GM12878 (cell line): ENCODE results near the gene DEGS2. TPM values are rescaled to one million over a fixed set of nuclear protein-coding genes. Genes with fewer than 3 reads are reported as not detected.
A peak's percentile ranks its signal among the peaks of the same experiment; 100 is the strongest.

Experiments used
- ATAC-seq: fragments of 200-7000 bp; cut with Tn5 transposase; 3 replicates; pipeline ENCODE4 v1.9.1; 2020; ENCODE audit warnings: mild to moderate bottlenecking, moderate library complexity
- BruUV-seq: library from RNA; stranded (reverse); fragments of 400-500 nt; replicated peaks from 2 replicates; lab custom pipeline; 2021; lab: Mats Ljungman, UMichigan
- CTCF ChIA-PET: fragments of 300-600 bp; sonication (Branson Sonifier 250); formaldehyde crosslinking; extraction: SDS; loops from one replicate; lab custom pipeline; 2021; ENCODE audit warnings: inconsistent platforms; lab: Yijun Ruan, JAX
- POLR2A ChIA-PET: fragments of 350-600 bp; formaldehyde crosslinking; extraction: SDS; loops from one replicate; lab custom pipeline; 2021; ENCODE audit warnings: inconsistent platforms; lab: Charles Lee
- RAD21 ChIA-PET: fragments of 300-600 bp; sonication (Branson Sonifier 250); formaldehyde crosslinking; loops from one replicate; lab custom pipeline; 2023; ENCODE audit warnings: antibody characterized with exemption; ENCODE audit not compliant: unreplicated experiment; lab: Charles Lee
- SMC1A ChIA-PET: fragments of 300-600 bp; sonication (Branson Sonifier 250); formaldehyde crosslinking; loops from one replicate; lab custom pipeline; 2023; ENCODE audit not compliant: unreplicated experiment, uncharacterized antibody; lab: Charles Lee
- DNase-seq: peaks from one replicate; pipeline ENCODE4 v3.0.0-alpha.2; 2011; ENCODE audit warnings: low read depth, low spot score
- FAIRE-seq: peaks from 3 replicates; lab custom pipeline; 2011; peaks lifted over from hg19 to GRCh38; lab: Jason Lieb, UNC
- H2AFZ ChIP-seq: 2 replicates; pipeline ENCODE4 v1.6.0; 2011; ENCODE audit warnings: low read depth, low read length, control low read depth; ENCODE audit not compliant: control insufficient read depth
- H3K27ac ChIP-seq: 2 replicates; pipeline ENCODE4 v1.5.1; 2011; ENCODE audit warnings: control low read depth; ENCODE audit not compliant: control insufficient read depth, insufficient read depth
- H3K27me3 ChIP-seq, 2 experiments: replicated peaks in 1 of 2; 2 replicates each; pipeline versions ENCODE4 v1.6.0 to v1.6.1; 2011; ENCODE audit warnings: low read length in 1 of 2; ENCODE audit not compliant: control insufficient read depth in 2 of 2, insufficient read depth in 2 of 2
- H3K36me3 ChIP-seq, 2 experiments: 2 replicates each; pipeline ENCODE4 v1.5.1; 2011; ENCODE audit warnings: low read length in 1 of 2; ENCODE audit not compliant: control insufficient read depth in 2 of 2, insufficient read depth in 2 of 2
- H3K4me1 ChIP-seq: 2 replicates; pipeline ENCODE4 v1.6.1; 2011; ENCODE audit warnings: mild to moderate bottlenecking, low read length, moderate library complexity, mixed read lengths; ENCODE audit not compliant: control insufficient read depth, insufficient read depth
- H3K4me2 ChIP-seq: 2 replicates; pipeline ENCODE4 v1.6.0; 2011; ENCODE audit warnings: control low read depth; ENCODE audit not compliant: control insufficient read depth, insufficient read depth
- H3K4me3 ChIP-seq: fragments of 200-600 bp; sonication (generic); 2 replicates; pipeline ENCODE4 v1.5.1; 2016
- H3K79me2 ChIP-seq: 2 replicates; pipeline ENCODE4 v1.6.0; 2011; ENCODE audit warnings: low read length; ENCODE audit not compliant: control insufficient read depth, insufficient read depth
- H3K9ac ChIP-seq: 2 replicates; pipeline ENCODE4 v1.8.0; 2011; ENCODE audit warnings: low read length, control low read depth, mixed read lengths; ENCODE audit not compliant: control insufficient read depth, insufficient read depth
- H3K9me3 ChIP-seq: replicated peaks from 3 replicates; pipeline ENCODE4 v1.5.1; 2011; ENCODE audit warnings: mild to moderate bottlenecking, low read length; ENCODE audit not compliant: control insufficient read depth, insufficient read depth
- H4K20me1 ChIP-seq: 2 replicates; pipeline ENCODE4 v1.6.0; 2011; ENCODE audit not compliant: control insufficient read depth, insufficient read depth
- CTCF ChIP-seq, 3 experiments: IDR thresholded peaks in 2 of 3; conservative IDR thresholded peaks in 1 of 3; 2 replicates each; pipeline ENCODE4 v1.5.1; 2011; ENCODE audit warnings: low read depth in 3 of 3, low read length in 3 of 3, mild to moderate bottlenecking in 3 of 3, control low read depth in 2 of 3, moderate library complexity in 2 of 3, inconsistent platforms in 1 of 3, mixed read lengths in 1 of 3; ENCODE audit not compliant: control insufficient read depth in 2 of 3, insufficient read depth in 1 of 3; ENCODE audit errors: extremely low read depth in 1 of 3
- GATAD2B ChIP-seq: fragments of 450-650 bp; conservative IDR thresholded peaks from 2 replicates; pipeline ENCODE4 v1.6.1; 2017; ENCODE audit warnings: low read depth, mild to moderate bottlenecking, moderate library complexity
- IKZF1 ChIP-seq: fragments of 450-650 bp; conservative IDR thresholded peaks from 2 replicates; pipeline ENCODE4 v1.6.1; 2017; ENCODE audit warnings: antibody characterized with exemption, mild to moderate bottlenecking
- MXI1 ChIP-seq: fragments of 150-350 bp; IDR thresholded peaks from 2 replicates; pipeline ENCODE4 v1.6.1; 2011; ENCODE audit warnings: low read depth, mild to moderate bottlenecking, inconsistent platforms, low read length, improper control_type of control experiment
- STAT3 ChIP-seq: IDR thresholded peaks from 2 replicates; pipeline ENCODE4 v1.6.1; 2011; ENCODE audit warnings: low read depth, low read length, improper control_type of control experiment
- ZNF687 ChIP-seq: fragments of 450-650 bp; IDR thresholded peaks from 2 replicates; pipeline ENCODE4 v1.6.1; 2017; ENCODE audit warnings: mild to moderate bottlenecking, moderate library complexity
- WGBS: methylation state at CpG from one replicate; pipeline ENCODE4 v1.1.6; 2016; ENCODE audit warnings: low lambda C conversion rate; ENCODE audit not compliant: insufficient replicate concordance, insufficient coverage; ENCODE audit errors: missing lambda C conversion rate; 5-methylcytosine and 5-hydroxymethylcytosine counted together
- in situ Hi-C: fragments of 300-500 bp; cut with MboI; formaldehyde crosslinking; loops from 9 replicates; pipeline ENCODE4 v1.14.3; 2018; ENCODE audit warnings: mixed read lengths
- intact Hi-C: fragments of 100-400 bp; cut with micrococcal nuclease; formaldehyde crosslinking; loops from one replicate; pipeline ENCODE4 v1.14.2; 2022; ENCODE audit not compliant: unreplicated experiment
- polyA plus RNA-seq, 11 experiments: library from polyadenylated mRNA; depleted of rRNA in 4 of 11; unstranded in 6 of 11; stranded (reverse) in 5 of 11; fragments of >200 nt; fragmentation: Nextera tagmentation in 4 of 11; fragmentation: Illumina TruSeq in 1 of 11; extraction: Ambion mirVana in 4 of 11; extraction: Trizol in 1 of 11; gene quantifications; 1 replicate in 1 of 11; 2 replicates in 10 of 11; pipeline versions ENCODE4 v1.2.1 to v1.2.3, GENCODE V29; 2011 to 2016; ENCODE audit warnings: inconsistent platforms in 2 of 11, missing spikeins in 2 of 11, low read depth in 1 of 11
- total RNA-seq, 4 experiments: library from RNA; depleted of rRNA in 3 of 4; stranded (reverse); fragments of >200 nt in 3 of 4; fragmentation: Illumina TruSeq in 1 of 4; extraction: Trizol in 1 of 4; gene quantifications; 2 replicates each; pipeline versions ENCODE4 v1.2.1 to v1.2.3, GENCODE V29; 2013 to 2021

DEGS2 gene
- total and polyA plus RNA-seq, 10 of the 15 experiments (the other 5 are each of a cell fraction or from before 2014, with no cell fraction given): 0.01 to 2.5 (median 0.45) TPM; not detected in 1

GRCh38 chr14:100199240-100199860 lies 39.9 kb upstream of the DEGS2 start:
- ChIA-PET SMC1A (no interaction called here), RAD21 (no interaction called here), CTCF (no interaction called here)
- in situ Hi-C loops (no loop called here), intact Hi-C loops (no loop called here)
- Histone ChIP-seq H3K27ac (no peak overlapping the region), H3K9ac (no peak overlapping the region), H3K4me3 (no peak overlapping the region), H3K9me3 (no peaks in the 10 kb centered on the region), H3K27me3 (no peaks in the 10 kb centered on the region)
- ATAC-seq: no peak
- WGBS: 57% methylated on average over 8 of the region's 8 CpGs
- no peak for TF ChIP-seq IKZF1
- TF ChIP-seq, all 136 proteins: peak for 0
- no peaks in the 10 kb centered on the region for H4K20me1 ChIP-seq
- no peak overlapping the region for H3K4me2 ChIP-seq
- FAIRE-seq: no peak
- POLR2A ChIA-PET: no interaction called here
- H2AFZ ChIP-seq: no peak overlapping the region
- no peaks in the 10 kb centered on the region for H3K79me2 ChIP-seq
- BruUV-seq: no TSS peak
- no peaks in the 10 kb centered on the region for H3K36me3 ChIP-seq
- no peak for DNase-seq
- H3K4me1 ChIP-seq: no peaks in the 10 kb centered on the region

GRCh38 chr14:100193417-100194357 lies 34.2 kb upstream of the DEGS2 start:
- in situ Hi-C loops: no loop called here
- H3K4me2 ChIP-seq: peak overlapping the region; percentile 72
- WGBS: 54% methylated on average over 12 of the region's 12 CpGs
- H3K27me3 ChIP-seq: no peaks in the 10 kb centered on the region
- H3K9ac ChIP-seq: peak overlapping the region; percentile 39
- DNase-seq: no peak
- no peaks in the 10 kb centered on the region for H3K9me3 ChIP-seq
- CTCF ChIA-PET: interaction anchor here (0.6 to 4.4 kb wide), 51 partner anchors 10 to 219 kb away, joined by 3 to 65 read pairs (median 4); partner anchors contain the start of genes EVL and WDR25
- no peaks in the 10 kb centered on the region for H3K79me2 ChIP-seq
- H3K36me3 ChIP-seq: no peaks in the 10 kb centered on the region
- H3K4me3 ChIP-seq: peak overlapping the region; percentile 19; the same call in 1 of the 2 replicates
- H3K4me1 ChIP-seq: peaks cover 11% of the 10 kb centered on the region
- SMC1A ChIA-PET: interaction anchor here (0.6 to 3.1 kb wide), 18 partner anchors 9 to 210 kb away, joined by 3 to 21 read pairs (median 4); partner anchors contain the start of gene EVL
- H3K27ac ChIP-seq: peak overlapping the region; percentile 45
- FAIRE-seq: no peak
- no TSS peak for BruUV-seq
- no peaks in the 10 kb centered on the region for H4K20me1 ChIP-seq
- POLR2A ChIA-PET: interaction anchor here (0.6 to 1.0 kb wide), 3 partner anchors 21 to 122 kb away, joined by 3 read pairs; no protein-coding TSS in a partner anchor
- intact Hi-C loops: loop anchor here (1.0 to 5.0 kb wide), 7 partner anchors 21 to 211 kb away; no protein-coding TSS in a partner anchor
- ATAC-seq: peak; percentile 9
- RAD21 ChIA-PET: interaction anchor here (0.6 to 2.2 kb wide), 23 partner anchors 11 to 217 kb away, joined by 3 to 13 read pairs (median 4); partner anchors contain the start of gene EVL
- peak overlapping the region; percentile 82 for H2AFZ ChIP-seq
- no peak for TF ChIP-seq MXI1
- TF ChIP-seq CTCF (IDR thresholded peaks at IDR 0.05 in 2 of 3, conservative IDR thresholded peaks at IDR 0.05 in 1 of 3; ENCODE audit: control insufficient read depth in 2 of 3, extremely low read depth in 1 of 3, insufficient read depth in 1 of 3, low read depth in 3 of 3, low read length in 3 of 3): peak in 1 of 3 experiments; percentile 24; a peak in 3 of 6 replicates
- TF ChIP-seq GATAD2B: no peak; the same call in 1 of the 2 replicates
- TF ChIP-seq STAT3: no peak
- 0 out of 2 replicates have a peak, but pooled peaks have one; percentile 23 for TF ChIP-seq ZNF687
